GM12872 (cell line): ENCODE results near the gene GLMN.

Experiments
- TF ChIP-seq, protein P1 (sequence below): IDR thresholded peaks from 3 replicates; pipeline ENCODE4 v1.5.1; 2011; ENCODE audit warnings: low read depth, mild to moderate bottlenecking, low read length, moderate library complexity; ENCODE audit not compliant: insufficient read depth

Gene GLMN, protein sequence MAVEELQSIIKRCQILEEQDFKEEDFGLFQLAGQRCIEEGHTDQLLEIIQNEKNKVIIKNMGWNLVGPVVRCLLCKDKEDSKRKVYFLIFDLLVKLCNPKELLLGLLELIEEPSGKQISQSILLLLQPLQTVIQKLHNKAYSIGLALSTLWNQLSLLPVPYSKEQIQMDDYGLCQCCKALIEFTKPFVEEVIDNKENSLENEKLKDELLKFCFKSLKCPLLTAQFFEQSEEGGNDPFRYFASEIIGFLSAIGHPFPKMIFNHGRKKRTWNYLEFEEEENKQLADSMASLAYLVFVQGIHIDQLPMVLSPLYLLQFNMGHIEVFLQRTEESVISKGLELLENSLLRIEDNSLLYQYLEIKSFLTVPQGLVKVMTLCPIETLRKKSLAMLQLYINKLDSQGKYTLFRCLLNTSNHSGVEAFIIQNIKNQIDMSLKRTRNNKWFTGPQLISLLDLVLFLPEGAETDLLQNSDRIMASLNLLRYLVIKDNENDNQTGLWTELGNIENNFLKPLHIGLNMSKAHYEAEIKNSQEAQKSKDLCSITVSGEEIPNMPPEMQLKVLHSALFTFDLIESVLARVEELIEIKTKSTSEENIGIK

DNA sequence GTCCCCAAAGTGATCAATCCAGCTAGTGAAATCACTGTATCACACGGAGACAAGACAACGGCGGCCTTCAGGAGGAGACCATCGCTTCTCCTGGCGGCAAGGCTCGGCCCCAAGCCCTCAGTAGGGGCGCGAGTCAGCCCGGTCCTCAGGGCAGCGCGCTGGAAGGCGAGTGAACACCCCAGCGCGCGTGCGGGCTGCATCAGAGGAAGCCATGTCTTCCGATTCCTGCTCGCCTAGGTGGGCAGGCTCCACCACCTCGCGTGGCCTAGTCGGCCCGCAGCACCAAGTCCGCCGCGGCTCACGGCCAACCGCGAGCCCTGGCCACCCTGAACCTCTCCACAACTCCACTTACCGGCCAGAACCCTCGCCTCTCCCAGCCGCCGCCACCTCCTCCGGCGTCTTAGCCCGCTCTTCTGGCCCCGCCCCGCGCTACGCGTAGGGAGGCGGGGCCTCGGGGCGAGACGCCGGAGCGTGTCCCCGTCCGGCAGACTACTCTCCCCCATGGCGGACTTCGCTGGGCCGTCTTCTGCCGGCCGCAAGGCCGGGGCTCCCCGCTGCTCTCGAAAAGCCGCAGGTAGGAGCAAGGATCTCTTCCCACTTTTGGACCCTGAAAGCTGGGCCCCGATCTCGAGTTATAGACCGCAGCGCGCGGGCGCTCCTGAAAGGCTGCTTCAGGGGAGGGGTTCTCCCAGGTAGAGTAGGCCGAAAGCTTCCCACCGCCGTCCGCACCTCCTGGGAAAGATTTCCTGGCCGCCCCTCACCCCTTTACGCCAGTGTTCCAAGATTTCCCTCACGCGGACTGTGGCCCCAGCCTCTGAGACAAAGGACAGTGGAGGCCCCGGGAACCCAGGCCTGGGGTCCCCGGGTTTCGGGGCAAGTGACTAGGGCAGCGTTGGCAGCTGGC is at the start of gene GLMN, which contains the start of gene RPAP2:
Gene GLMN, minus strand, starts transcription at position 415 of the 904 bp plus-strand sequence. CDS start 988 bp downstream, outside the sequence.
Gene RPAP2, plus strand, starts transcription at position 487 of the 904 bp plus-strand sequence. Its CDS starts 15 bp downstream, at position 502.
- TF ChIP-seq, protein P1, sequence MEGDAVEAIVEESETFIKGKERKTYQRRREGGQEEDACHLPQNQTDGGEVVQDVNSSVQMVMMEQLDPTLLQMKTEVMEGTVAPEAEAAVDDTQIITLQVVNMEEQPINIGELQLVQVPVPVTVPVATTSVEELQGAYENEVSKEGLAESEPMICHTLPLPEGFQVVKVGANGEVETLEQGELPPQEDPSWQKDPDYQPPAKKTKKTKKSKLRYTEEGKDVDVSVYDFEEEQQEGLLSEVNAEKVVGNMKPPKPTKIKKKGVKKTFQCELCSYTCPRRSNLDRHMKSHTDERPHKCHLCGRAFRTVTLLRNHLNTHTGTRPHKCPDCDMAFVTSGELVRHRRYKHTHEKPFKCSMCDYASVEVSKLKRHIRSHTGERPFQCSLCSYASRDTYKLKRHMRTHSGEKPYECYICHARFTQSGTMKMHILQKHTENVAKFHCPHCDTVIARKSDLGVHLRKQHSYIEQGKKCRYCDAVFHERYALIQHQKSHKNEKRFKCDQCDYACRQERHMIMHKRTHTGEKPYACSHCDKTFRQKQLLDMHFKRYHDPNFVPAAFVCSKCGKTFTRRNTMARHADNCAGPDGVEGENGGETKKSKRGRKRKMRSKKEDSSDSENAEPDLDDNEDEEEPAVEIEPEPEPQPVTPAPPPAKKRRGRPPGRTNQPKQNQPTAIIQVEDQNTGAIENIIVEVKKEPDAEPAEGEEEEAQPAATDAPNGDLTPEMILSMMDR: 0 out of 3 replicates have a peak, but pooled peaks have one; percentile 11

DNA sequence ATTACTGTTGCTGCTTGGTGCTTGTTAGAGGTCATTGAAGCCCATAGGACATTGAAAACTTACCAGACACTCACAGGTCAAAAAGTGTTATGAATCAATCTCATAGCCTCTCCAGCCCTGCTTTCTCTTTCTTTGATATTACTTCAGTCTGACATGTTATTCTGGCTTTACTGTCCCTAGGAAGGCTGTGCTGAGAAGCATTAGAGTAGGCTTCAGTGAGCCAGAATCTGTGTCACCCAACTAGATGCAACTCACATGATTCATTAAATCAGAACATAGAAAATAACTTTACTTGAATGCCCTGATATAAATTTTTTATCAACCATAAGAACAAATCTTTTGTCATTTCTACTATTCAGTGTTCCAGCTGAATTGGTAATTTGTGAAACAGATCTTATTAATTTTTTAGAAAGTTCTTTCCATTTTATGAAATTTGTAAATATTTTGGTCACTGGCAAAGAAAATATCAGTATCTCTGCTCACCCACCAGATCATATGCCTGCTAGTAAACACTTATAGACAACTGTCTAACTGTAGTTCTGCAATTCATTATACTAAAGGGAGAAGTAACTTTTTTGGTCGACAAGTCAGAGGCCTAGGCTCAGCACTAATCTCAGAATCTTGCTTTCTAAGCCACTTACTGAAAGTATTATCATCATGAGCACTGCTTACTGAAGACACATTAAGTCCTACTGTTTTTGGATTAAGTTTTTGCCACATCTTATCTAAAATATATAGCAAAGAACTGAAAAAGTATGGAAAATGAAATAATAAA is 48.3 kb upstream of the GLMN start:
- TF ChIP-seq, protein P1: no peak

DNA sequence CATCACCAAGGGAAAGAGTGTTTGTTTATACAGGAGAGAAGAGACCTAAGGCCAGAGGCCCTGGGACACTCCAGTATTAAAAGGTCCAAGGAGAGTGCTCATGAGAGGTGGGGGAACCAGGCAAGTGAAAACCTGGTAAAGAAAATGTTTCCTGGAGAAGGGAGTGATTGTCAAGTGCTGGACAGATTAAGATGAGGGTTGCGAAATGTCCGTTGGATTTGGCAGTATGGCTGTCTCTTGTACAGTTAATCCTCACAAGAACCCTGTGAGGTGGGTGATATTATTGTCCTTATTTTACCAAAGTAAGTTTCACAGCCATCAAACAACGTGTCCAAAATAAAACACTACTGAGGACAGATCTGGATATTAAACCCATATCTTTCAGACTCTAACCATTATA is 44.3 kb upstream of the GLMN start:
- TF ChIP-seq, protein P1: no peak

DNA sequence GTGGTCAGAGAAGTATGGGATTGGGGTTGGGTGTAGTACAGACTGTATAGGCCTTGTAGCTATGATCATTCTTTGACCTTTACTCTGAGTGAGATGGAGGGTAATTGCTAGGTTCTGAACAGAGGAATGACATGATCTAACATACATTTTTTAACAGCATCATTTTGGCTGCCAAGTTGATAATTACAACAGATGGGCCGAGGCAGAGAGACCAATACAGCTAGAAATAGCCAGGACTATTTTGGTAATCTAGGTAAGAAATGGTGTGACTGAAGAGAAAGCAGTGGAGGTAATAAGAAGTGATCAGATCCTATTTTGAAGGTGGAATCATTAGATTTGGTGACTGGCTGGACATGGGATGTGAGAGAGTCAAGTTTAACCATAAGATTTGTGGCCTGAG is 43.6 kb upstream of the GLMN start:
- TF ChIP-seq, protein P1: no peak

DNA sequence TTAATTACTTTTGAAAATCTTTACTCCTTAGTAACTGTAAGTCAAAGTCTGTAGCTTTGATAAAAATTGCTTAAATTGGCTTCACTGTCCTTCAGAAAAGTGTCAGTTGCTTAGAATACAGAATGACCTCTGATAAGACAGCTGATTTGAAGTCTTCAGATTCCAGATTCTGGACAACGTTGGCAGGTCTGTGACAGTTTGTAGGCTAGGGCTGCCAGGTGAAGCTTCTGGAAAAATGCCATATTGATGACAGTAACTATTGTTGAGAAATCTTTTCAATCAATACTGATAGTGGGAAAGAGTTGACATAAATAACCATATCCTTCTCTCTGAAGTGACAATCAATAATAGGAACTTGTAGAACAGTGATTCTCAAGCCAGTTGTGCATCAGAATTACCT is 41.4 kb upstream of the GLMN start:
- TF ChIP-seq, protein P1: no peak

DNA sequence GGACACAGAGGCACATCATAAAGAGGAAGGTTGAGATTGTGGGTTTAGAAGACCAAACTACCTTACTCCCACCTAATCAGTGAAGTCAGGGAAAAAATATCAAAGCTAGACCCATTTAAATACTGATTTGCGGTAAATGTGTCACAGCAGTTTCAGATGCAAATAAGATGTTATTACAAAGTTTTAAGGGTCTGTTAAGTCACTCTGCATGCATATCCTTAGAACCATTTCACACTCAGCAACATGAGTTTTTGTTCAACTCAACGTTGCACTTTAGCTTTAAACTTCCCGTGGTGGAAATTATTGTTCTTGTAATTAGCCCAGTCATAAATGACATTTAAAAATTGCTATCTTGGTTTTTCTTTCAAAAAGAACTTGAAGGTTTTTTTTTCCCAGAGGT is 34.9 kb upstream of the GLMN start:
- TF ChIP-seq, protein P1: no peak
